Left ventricle myocardium inferior (tissue), 1 donor: ENCODE results near the gene TMSB15A. TPM values are rescaled to one million over a fixed set of nuclear protein-coding genes. Genes with fewer than 3 reads are reported as not detected.
"Not testable (repeated sequence)": the region's sequence is repeated elsewhere in the genome, so short reads cannot be mapped to it uniquely, and the experiment has no call there.

Experiments used
- DNase-seq: peaks from one replicate; pipeline ENCODE4 v3.0.0-alpha.2; 2020
- H3K27ac ChIP-seq: fragments of 200-600 bp; replicated peaks from 2 replicates; pipeline ENCODE4 v1.8.0; 2021
- H3K27me3 ChIP-seq: fragments of 200-600 bp; 2 replicates; pipeline ENCODE4 v1.8.0; 2021; ENCODE audit warnings: low read depth
- H3K36me3 ChIP-seq: fragments of 200-600 bp; 2 replicates; pipeline ENCODE4 v1.8.0; 2021
- H3K4me1 ChIP-seq: fragments of 200-600 bp; 2 replicates; pipeline ENCODE4 v1.8.0; 2021
- H3K4me3 ChIP-seq: fragments of 200-600 bp; 2 replicates; pipeline ENCODE4 v1.8.0; 2021; ENCODE audit warnings: mild to moderate bottlenecking, moderate library complexity
- H3K9me3 ChIP-seq: fragments of 200-600 bp; replicated peaks from 2 replicates; pipeline ENCODE4 v1.8.0; 2021
- CTCF ChIP-seq: fragments of 200-600 bp; IDR thresholded peaks from 2 replicates; pipeline ENCODE4 v1.8.0; 2021; ENCODE audit warnings: antibody characterized with exemption, mild to moderate bottlenecking, borderline replicate concordance
- intact Hi-C: fragments of 100-400 bp; cut with micrococcal nuclease; formaldehyde crosslinking; loops from one replicate; pipeline ENCODE4 v1.11.0; 2022
- long read RNA-seq: library from polyadenylated mRNA; unstranded; transcript quantifications from one replicate; pipeline ENCODE4 v2.0.0, GENCODE V29; 2021
- total RNA-seq: library from RNA; stranded (reverse); fragmentation: NEBNext Ultra II Directional; extraction: Animal tissue kit (Norgen Biotek cat#: 25700); gene quantifications from one replicate; pipeline ENCODE4 v1.2.1, GENCODE V29; 2021
- donor health status: DM: no; HTN: yes; CAD: no; lungs with severe emphysema.

Gene TMSB15A
- total RNA-seq = not detected
- long read RNA-seq = 0 reads

GRCh38 chrX:102515975-102516941, at the start of gene TMSB15A:
Gene TMSB15A, minus strand, starts transcription at chrX:102516739.
- no peaks in the 10 kb centered on the region for H3K36me3 ChIP-seq
- intact Hi-C loops = no loop called here
- peak; percentile 66 for DNase-seq
- peaks cover 8% of the 10 kb centered on the region for H3K4me1 ChIP-seq
- TF ChIP-seq CTCF = no peak
- H3K27ac ChIP-seq = no peak within 1 kb of the TSS
- peak within 1 kb of the TSS; percentile 65 for H3K4me3 ChIP-seq
- H3K9me3 ChIP-seq = no peaks in the 10 kb centered on the region
- peaks cover 35% of the 10 kb centered on the region for H3K27me3 ChIP-seq

- Histone ChIP-seq H3K36me3 (no peaks in the 10 kb centered on the region), H3K9me3 (no peaks in the 10 kb centered on the region), H3K4me3 (no peak overlapping the region), H3K4me1 (no peaks in the 10 kb centered on the region), H3K27me3 (no peaks in the 10 kb centered on the region), H3K27ac (no peak overlapping the region)
- TF ChIP-seq CTCF = no peak
- intact Hi-C loops = no loop called here
- DNase-seq = no peak
Measured at GRCh38 chrX:102560423-102561068, 44.0 kb upstream of the TMSB15A start.

- TF ChIP-seq CTCF = no peak
- H3K4me3 ChIP-seq = no peak overlapping the region
- H3K4me1 ChIP-seq = no peaks in the 10 kb centered on the region
- H3K27me3 ChIP-seq = no peaks in the 10 kb centered on the region
- intact Hi-C loops = no loop called here
- no peaks in the 10 kb centered on the region for H3K9me3 ChIP-seq
- no peaks in the 10 kb centered on the region for H3K36me3 ChIP-seq
- DNase-seq = no peak
- no peak overlapping the region for H3K27ac ChIP-seq
Measured at GRCh38 chrX:102558607-102559006, 42.1 kb upstream of the TMSB15A start.

GRCh38 chrX:102548231-102548630, 31.7 kb upstream of the TMSB15A start:
- Histone ChIP-seq H3K36me3 (no peaks in the 10 kb centered on the region), H3K27ac (no peak overlapping the region), H3K4me1 (no peaks in the 10 kb centered on the region), H3K27me3 (peaks cover 10% of the 10 kb centered on the region), H3K4me3 (no peak overlapping the region), H3K9me3 (no peaks in the 10 kb centered on the region)
- intact Hi-C loops = no loop called here
- TF ChIP-seq CTCF = no peak
- DNase-seq = no peak

GRCh38 chrX:102546828-102547493, 30.4 kb upstream of the TMSB15A start:
- peaks cover 10% of the 10 kb centered on the region for H3K27me3 ChIP-seq
- H3K4me1 ChIP-seq = no peaks in the 10 kb centered on the region
- DNase-seq = no peak
- no peak overlapping the region for H3K27ac ChIP-seq
- intact Hi-C loops = no loop called here
- H3K9me3 ChIP-seq = no peaks in the 10 kb centered on the region
- no peak for TF ChIP-seq CTCF
- H3K36me3 ChIP-seq = no peaks in the 10 kb centered on the region
- peak overlapping the region; percentile 41 for H3K4me3 ChIP-seq

GRCh38 chrX:102546175-102546574, 29.6 kb upstream of the TMSB15A start:
- H3K4me1 ChIP-seq, H3K9me3 ChIP-seq, H3K27me3 ChIP-seq, H3K4me3 ChIP-seq, H3K36me3 ChIP-seq, intact Hi-C loops, DNase-seq, H3K27ac ChIP-seq: not testable (repeated sequence)
